Measurements from ENCODE around the gene MANSC1.
"Not testable (repeated sequence)": the region's sequence is repeated elsewhere in the genome, so short reads cannot be mapped to it uniquely, and the experiment has no call there.

MANSC1 gene

DNA sequence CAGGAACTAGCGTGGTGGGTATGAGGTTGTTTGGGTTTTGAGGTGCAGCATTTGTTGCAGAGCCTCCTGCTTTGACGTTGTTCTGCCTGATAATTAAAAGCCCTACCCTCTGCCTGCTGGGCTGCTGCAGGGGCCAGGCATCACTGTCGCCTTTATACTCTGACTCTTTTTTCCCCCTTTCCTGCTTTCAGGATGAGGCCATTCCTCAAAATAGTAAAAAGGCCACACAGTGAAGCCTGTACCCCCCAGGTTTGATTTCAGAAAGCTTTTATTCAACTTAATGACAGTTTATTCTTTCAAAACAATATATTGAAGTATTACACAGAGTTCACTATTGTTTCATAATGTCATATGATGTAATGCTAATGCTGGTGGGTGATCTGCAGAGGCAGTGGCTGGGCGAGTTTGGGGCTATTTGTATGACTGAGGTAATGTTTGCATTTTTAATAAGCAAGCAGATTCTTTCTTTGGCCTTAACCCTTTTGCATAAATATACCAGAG, 15.9 kb upstream of the MANSC1 start:
- DNase-seq (ENCODE audit: low read depth in 3 of 3) = no peak

- DNase-seq (ENCODE audit: low read depth in 3 of 3) = no peak
These were observed 15.4 kb upstream of the MANSC1 start for GRCh38 chr12:12365446-12365802.

GRCh38 chr12:12364787-12365445, 14.9 kb upstream of the MANSC1 start:
- DNase-seq (ENCODE audit: low read depth in 3 of 3) = no peak

DNA sequence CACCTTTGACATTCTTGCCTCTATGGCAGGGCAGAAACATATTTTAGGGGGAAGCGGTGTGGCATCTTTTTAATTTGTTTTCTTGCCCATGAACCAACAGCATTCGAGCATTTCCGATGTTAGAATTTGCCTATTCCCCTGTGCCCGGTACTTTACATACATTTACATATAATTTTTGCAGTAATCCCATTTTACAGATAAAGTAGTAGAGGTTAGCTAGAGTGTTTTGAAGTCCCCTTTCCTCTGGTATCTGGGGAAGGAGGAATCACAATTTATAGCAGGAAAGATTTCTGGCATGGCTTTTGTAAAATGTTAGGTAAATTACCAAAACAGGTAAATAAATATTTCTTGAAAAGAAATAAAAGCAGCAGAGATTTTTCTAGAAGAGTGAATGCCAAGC, 8.5 kb upstream of the MANSC1 start:
- DNase-seq (ENCODE audit: low read depth in 3 of 3) = no peak

GRCh38 chr12:12357719-12358461, 7.8 kb upstream of the MANSC1 start:
- no peak for DNase-seq (ENCODE audit: low read depth in 3 of 3)

DNA sequence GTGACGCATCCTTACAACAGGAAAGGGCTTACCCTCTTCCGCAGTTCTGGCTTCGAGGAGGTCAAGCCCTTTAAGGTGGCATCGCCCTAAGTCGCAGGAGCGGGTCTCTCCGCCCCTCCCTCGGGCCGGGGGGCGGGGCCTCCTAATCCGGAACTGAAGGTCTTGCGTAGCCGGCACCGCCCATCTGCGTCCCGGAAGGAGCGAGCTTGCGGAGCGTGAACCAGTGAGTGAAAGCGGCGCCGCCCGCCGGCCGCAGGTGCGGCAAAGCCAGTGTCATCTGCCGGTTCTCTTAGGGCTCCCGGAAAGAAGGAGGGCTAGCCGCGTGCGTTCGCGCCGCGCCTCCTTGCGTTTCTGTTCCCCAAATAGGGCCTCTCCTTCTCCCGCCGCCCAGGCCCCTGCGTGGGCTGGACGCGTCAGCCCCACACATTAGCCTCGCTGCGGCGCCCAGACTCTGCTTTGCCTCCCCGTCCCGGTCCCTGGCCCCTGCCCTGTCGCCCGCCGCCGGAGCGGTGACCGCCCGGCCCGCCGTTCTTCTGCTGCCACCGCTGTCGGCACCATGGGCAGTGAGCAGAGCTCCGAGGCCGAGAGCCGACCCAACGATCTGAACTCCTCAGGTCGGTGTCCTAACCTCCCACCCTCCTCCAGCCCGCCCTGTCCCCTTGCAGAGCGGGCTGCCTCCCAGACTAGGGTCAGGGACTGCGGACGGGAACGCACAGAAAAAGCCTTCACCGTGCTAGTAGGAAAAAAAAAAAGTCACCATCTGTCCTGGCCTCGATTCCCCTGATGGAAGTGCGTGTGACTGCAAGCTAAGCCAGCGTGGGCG, 7.1 kb upstream of the MANSC1 start, which contains the start of gene BORCS5:
Gene BORCS5, plus strand, starts transcription at position 183 of the 823 bp plus-strand sequence. Its CDS starts 374 bp downstream, at position 557.
- peak; percentile 94 to 98 (median 97) for DNase-seq (ENCODE audit: low read depth in 3 of 3)

- no peak for DNase-seq (ENCODE audit: low read depth in 3 of 3)
These were observed 6.4 kb upstream of the MANSC1 start for GRCh38 chr12:12356467-12356895.

DNA sequence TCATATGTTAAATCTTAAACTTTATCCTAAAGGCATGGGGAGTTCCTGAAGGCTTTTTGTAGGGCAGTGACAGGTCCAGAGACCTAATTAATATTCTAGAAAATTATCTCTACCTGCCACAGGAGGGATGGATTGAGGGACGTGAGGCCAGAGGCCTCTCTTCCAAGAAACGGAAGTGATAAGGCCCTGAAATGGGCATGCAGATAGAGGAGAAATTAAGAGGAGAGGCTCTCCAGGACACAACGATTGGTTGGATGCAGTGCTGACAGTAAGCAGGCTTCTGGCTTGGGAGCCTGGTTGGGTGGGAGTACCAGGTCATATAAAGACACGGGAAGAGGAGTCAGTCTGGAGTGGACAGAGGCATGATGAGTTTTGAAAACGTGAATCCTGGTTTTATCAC, 3.8 kb upstream of the MANSC1 start:
- no peak for DNase-seq (ENCODE audit: low read depth in 3 of 3)

DNA sequence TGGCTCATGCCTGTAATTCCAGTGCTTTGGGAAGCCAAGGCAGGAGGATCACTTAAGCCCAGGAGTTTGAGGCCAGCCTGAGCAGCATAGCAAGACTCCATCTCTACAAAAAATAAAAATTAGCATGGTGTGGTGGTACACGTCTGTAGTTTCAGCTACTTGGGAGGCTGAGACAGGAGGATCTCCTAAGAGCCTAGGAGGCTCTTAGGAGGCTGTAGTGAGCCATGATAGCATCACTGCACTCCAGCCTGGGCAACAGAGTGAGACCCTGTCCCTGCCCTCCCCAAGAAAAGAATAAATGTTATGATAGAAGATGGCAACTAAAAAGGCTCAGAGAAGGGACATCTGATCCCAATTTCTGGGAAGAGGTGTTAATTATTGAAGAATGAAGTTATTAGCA, 3.2 kb upstream of the MANSC1 start:
- no peak for DNase-seq (ENCODE audit: low read depth in 3 of 3)

GRCh38 chr12:12351468-12352185, 1.6 kb upstream of the MANSC1 start:
- not testable (repeated sequence) for DNase-seq (ENCODE audit: low read depth in 3 of 3)

DNA sequence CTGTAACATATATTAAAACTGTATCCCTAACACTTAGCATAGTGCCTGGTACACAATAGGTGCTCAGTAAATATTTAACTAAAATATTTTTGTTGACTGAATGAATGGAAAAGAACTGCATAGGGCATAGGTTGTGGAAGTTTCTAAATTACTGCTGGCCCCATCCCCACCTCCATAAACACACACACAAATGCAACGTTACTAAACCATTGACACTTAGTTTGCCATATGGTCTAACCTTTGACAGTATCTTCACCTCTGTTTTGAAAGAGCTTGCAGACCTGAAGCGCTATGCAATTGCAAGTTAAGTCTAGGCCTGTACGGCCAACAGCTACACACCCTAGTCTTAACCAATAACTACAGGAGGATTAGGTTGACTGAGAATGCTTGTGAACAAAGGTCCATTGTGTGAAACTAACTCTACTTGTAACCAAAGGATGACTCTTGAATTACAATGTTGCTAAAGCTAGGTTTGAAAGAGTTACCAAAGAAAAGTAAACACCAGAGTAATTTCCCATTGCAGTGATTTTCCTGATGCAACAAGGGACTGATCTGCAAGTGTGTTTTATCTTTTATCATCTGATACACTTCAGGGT, 924 bp upstream of the MANSC1 start:
- no peak for DNase-seq (ENCODE audit: low read depth in 3 of 3)

GRCh38 chr12:12338527-12339168, 11.4 kb downstream of the MANSC1 start:
- no peak for DNase-seq (ENCODE audit: low read depth in 3 of 3)

- DNase-seq (ENCODE audit: low read depth in 3 of 3) = no peak
These were observed 13.5 kb downstream of the MANSC1 start for GRCh38 chr12:12336511-12336910.

- no peak for DNase-seq (ENCODE audit: low read depth in 3 of 3)
These were observed 14.0 kb downstream of the MANSC1 start for GRCh38 chr12:12336049-12336411.

GRCh38 chr12:12334367-12335040, 15.5 kb downstream of the MANSC1 start:
- peak in 2 of 3 donors; percentile 30 to 50 for DNase-seq (ENCODE audit: low read depth in 3 of 3)

- DNase-seq (ENCODE audit: low read depth in 3 of 3) = no peak
These were observed 16.4 kb downstream of the MANSC1 start for GRCh38 chr12:12333407-12334366.

DNA sequence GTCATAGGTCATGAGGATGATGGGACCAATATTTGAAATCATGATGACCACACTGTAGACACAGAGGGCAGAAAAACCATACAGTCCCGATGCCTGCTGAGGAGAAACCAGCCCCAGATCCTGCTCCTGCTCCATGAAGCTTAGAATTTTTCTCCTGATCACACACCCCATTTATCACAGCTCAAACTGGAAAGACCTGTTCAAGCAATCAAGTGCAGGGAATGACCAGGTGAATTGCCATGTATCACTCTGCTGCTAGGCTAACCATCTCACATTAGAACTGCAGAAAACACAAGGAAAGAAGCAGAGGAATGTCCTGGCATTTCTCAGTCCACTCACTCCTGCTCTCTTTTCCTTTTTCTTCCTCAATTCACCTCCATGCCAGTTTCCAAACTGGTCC, 18.1 kb downstream of the MANSC1 start:
- no peak for DNase-seq (ENCODE audit: low read depth in 3 of 3)

DNA sequence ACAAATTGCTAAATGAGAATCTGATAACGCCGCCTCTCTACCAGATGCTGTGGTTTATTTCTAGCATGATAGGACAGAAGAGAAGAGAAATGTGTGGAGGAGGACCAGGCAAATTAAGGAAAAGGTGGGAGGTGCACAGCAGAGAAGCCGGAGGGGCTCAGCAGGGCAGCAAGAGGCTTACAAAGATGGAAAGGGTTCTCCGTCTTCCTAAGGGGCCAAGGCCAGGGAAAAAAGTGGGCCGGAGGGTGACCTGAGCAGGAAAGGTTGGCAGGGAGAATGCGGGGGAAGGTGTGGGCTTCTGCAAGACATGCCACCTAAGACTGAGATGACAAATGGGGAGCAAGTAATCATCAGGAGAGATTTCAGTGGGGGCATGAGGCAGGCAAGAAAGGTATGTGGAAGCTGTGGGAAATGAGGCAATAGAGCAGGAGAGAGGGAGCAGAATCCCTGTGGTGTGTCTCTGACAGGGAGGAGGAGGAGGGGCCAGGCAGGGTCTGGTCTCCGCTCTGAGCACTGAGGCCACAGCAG, 18.7 kb downstream of the MANSC1 start:
- DNase-seq (ENCODE audit: low read depth in 3 of 3) = no peak

DNA sequence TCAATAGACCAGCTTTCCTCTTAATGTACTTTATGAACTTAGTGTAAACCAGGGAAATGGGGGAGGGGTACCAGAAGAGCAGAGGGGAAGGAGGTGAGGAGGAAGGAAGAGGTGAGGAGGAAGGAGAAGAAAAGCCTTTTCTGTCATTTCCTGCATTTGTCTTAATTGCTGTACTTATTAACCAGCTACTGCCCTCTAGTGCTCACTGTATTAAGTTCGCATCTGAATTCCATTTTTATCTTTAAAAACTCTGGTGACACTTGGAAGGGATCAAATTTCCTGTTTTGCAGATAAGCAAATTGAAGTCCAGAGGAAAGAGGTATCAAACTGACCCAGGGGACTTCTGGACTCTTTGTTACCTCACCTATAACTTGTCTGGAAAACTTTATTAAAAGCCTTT, 22.2 kb downstream of the MANSC1 start:
- no peak for DNase-seq (ENCODE audit: low read depth in 3 of 3)
